GM21423 (cell line): ENCODE results near the gene PHGDH.
"Not testable (repeated sequence)": the region's sequence is repeated elsewhere in the genome, so short reads cannot be mapped to it uniquely, and the experiment has no call there.

Source experiments
- ATAC-seq: cut with Tn5 transposase; IDR thresholded peaks from one replicate; pipeline ENCODE4 v1.9.1; 2021; ENCODE audit warnings: mild to moderate bottlenecking, moderate library complexity; ENCODE audit not compliant: unreplicated experiment

The PHGDH gene

GRCh38 chr1:119696863-119697262 lies 14.9 kb upstream of the PHGDH start:
- ATAC-seq: not testable (repeated sequence)

GRCh38 chr1:119697598-119697997 lies 14.1 kb upstream of the PHGDH start:
- no peak for ATAC-seq

GRCh38 chr1:119700326-119700725 lies 11.4 kb upstream of the PHGDH start:
- no peak for ATAC-seq

- no peak for ATAC-seq
These were observed 10.1 kb upstream of the PHGDH start for GRCh38 chr1:119701659-119702058.

GRCh38 chr1:119702384-119702783 lies 9.3 kb upstream of the PHGDH start:
- ATAC-seq: no peak

GRCh38 chr1:119703666-119704450 lies 7.9 kb upstream of the PHGDH start:
- ATAC-seq: no peak

- ATAC-seq: not testable (repeated sequence)
These were observed 5.1 kb upstream of the PHGDH start for GRCh38 chr1:119706599-119706998.

GRCh38 chr1:119711356-119711803 lies 354 bp upstream of the PHGDH start:
- not testable (repeated sequence) for ATAC-seq

GRCh38 chr1:119712342-119713038 lies 756 bp downstream of the PHGDH start:
- ATAC-seq: no peak

GRCh38 chr1:119713039-119713748 lies 1.5 kb downstream of the PHGDH start:
- no peak for ATAC-seq

- no peak for ATAC-seq
These were observed 2.2 kb downstream of the PHGDH start for GRCh38 chr1:119713749-119714456.

- no peak for ATAC-seq
These were observed 2.8 kb downstream of the PHGDH start for GRCh38 chr1:119714583-119714982.

GRCh38 chr1:119715542-119715941 lies 3.8 kb downstream of the PHGDH start:
- ATAC-seq: no peak

- ATAC-seq: no peak
These were observed 6.7 kb downstream of the PHGDH start for GRCh38 chr1:119718409-119718808.

GRCh38 chr1:119718972-119719371 lies 7.2 kb downstream of the PHGDH start:
- no peak for ATAC-seq

GRCh38 chr1:119720866-119721440 lies 9.2 kb downstream of the PHGDH start:
- no peak for ATAC-seq

- no peak for ATAC-seq
These were observed 10.2 kb downstream of the PHGDH start for GRCh38 chr1:119721896-119722295.

GRCh38 chr1:119724611-119725218 lies 13.0 kb downstream of the PHGDH start:
- ATAC-seq: no peak

- ATAC-seq: no peak
These were observed 13.9 kb downstream of the PHGDH start for GRCh38 chr1:119725626-119726025.

- no peak for ATAC-seq
These were observed 16.3 kb downstream of the PHGDH start for GRCh38 chr1:119727991-119728390.
